ENCODE data around the gene ZNF594.
A peak's percentile ranks its signal among the peaks of the same experiment; 100 is the strongest.

The ZNF594 gene

GRCh38 chr17:5210091-5210490, 18.4 kb upstream of the ZNF594 start:
- H4K8ac ChIP-seq (ENCODE audit: low read depth, low read length): no peak overlapping the region
- no peak overlapping the region for H3K9ac ChIP-seq (ENCODE audit: low read depth, low read length, poor library complexity)
- H3K9me3 ChIP-seq (replicated peaks in 1 of 2; ENCODE audit: control insufficient read depth in 2 of 2, insufficient read depth in 1 of 2, low read depth in 1 of 2, low read length in 2 of 2): no peaks in the 10 kb centered on the region
- H2AK5ac ChIP-seq (ENCODE audit: low read depth, low read length): no peak overlapping the region
- no peak overlapping the region for H2BK12ac ChIP-seq (ENCODE audit: low read length)
- peak overlapping the region; percentile 38 for H3K23ac ChIP-seq (ENCODE audit: low read depth, low read length, poor library complexity)
- no peak overlapping the region for H3K14ac ChIP-seq (ENCODE audit: low read length)
- H2BK15ac ChIP-seq (ENCODE audit: low read length): no peak overlapping the region
- no CpG with 5 or more reads among the region's 5 CpGs for WGBS, 2 donors (ENCODE audit: extremely low coverage in 2 of 2, insufficient read length in 2 of 2, insufficient replicate concordance in 1 of 2)
- no peak for DNase-seq (ENCODE audit: low spot score)
- H2BK120ac ChIP-seq (ENCODE audit: low read depth, low read length): no peak overlapping the region
- H4K91ac ChIP-seq (ENCODE audit: low read depth, low read length, poor library complexity): no peak overlapping the region
- H3K27me3 ChIP-seq (ENCODE audit: control insufficient read depth in 3 of 3, insufficient read depth in 3 of 3, low read depth in 1 of 3, low read length in 3 of 3): no peaks in the 10 kb centered on the region
- H3K4ac ChIP-seq (ENCODE audit: low read length): no peak overlapping the region
- H2AFZ ChIP-seq (ENCODE audit: low read length): no peak overlapping the region
- H3K36me3 ChIP-seq (replicated peaks in 1 of 2; ENCODE audit: control insufficient read depth in 2 of 2, insufficient read depth in 2 of 2, low read length in 2 of 2): peaks cover 3 to 14% of the 10 kb centered on the region in 2 donors
- H3K18ac ChIP-seq (ENCODE audit: low read length): no peak overlapping the region
- H2BK5ac ChIP-seq (ENCODE audit: low read length): no peak overlapping the region
- H3K4me3 ChIP-seq (ENCODE audit: low read length in 2 of 2): no peak overlapping the region
- no peaks in the 10 kb centered on the region for H3K79me1 ChIP-seq (ENCODE audit: low read depth, low read length)
- no peak overlapping the region for H3K4me2 ChIP-seq (ENCODE audit: insufficient read depth, low read length, poor library complexity, severe bottlenecking)
- H3K27ac ChIP-seq (replicated peaks; ENCODE audit: low read length): no peak overlapping the region
- no peaks in the 10 kb centered on the region for H3K4me1 ChIP-seq (ENCODE audit: control insufficient read depth in 2 of 2, insufficient read depth in 1 of 2, low read depth in 1 of 2, low read length in 2 of 2)

DNA sequence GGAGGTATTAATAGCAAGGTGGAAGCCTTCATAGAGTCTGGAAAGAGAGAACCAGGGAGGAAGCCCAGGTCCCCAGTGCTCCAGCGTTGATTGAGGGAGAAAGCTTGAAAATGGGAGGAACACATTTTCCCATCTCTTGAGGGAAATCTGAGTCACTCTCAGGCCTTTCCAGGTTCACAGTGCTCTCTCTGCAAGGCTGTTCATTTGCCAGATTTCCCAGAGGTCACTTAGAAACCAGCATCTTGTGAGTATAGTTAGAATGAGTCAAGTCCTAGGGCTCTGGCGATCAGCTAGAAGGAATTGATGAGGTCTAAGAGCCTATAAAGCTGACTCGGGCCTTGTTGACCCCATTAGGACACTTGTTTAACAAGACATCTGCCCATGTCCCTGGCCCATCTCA, 17.7 kb upstream of the ZNF594 start:
- Histone ChIP-seq H2AFZ (ENCODE audit: low read length) (no peak overlapping the region), H3K18ac (ENCODE audit: low read length) (no peak overlapping the region), H3K79me1 (ENCODE audit: low read depth, low read length) (no peaks in the 10 kb centered on the region), H3K9ac (ENCODE audit: low read depth, low read length, poor library complexity) (no peak overlapping the region), H4K91ac (ENCODE audit: low read depth, low read length, poor library complexity) (no peak overlapping the region), H3K4me3 (ENCODE audit: low read length in 2 of 2) (no peak overlapping the region), H2BK12ac (ENCODE audit: low read length) (no peak overlapping the region), H3K23ac (ENCODE audit: low read depth, low read length, poor library complexity) (no peak overlapping the region), H3K14ac (ENCODE audit: low read length) (no peak overlapping the region), H3K4me2 (ENCODE audit: insufficient read depth, low read length, poor library complexity, severe bottlenecking) (no peak overlapping the region), H4K8ac (ENCODE audit: low read depth, low read length) (no peak overlapping the region), H3K4ac (ENCODE audit: low read length) (no peak overlapping the region), H2BK120ac (ENCODE audit: low read depth, low read length) (no peak overlapping the region), H2BK15ac (ENCODE audit: low read length) (no peak overlapping the region), H3K9me3 (replicated peaks in 1 of 2; ENCODE audit: control insufficient read depth in 2 of 2, insufficient read depth in 1 of 2, low read depth in 1 of 2, low read length in 2 of 2) (no peaks in the 10 kb centered on the region), H3K36me3 (replicated peaks in 1 of 2; ENCODE audit: control insufficient read depth in 2 of 2, insufficient read depth in 2 of 2, low read length in 2 of 2) (peaks cover 3 to 10% of the 10 kb centered on the region in 2 donors), H3K27ac (replicated peaks; ENCODE audit: low read length) (no peak overlapping the region), H2AK5ac (ENCODE audit: low read depth, low read length) (no peak overlapping the region), H3K27me3 (ENCODE audit: control insufficient read depth in 3 of 3, insufficient read depth in 3 of 3, low read depth in 1 of 3, low read length in 3 of 3) (no peaks in the 10 kb centered on the region), H3K4me1 (ENCODE audit: control insufficient read depth in 2 of 2, insufficient read depth in 1 of 2, low read depth in 1 of 2, low read length in 2 of 2) (no peaks in the 10 kb centered on the region), H2BK5ac (ENCODE audit: low read length) (no peak overlapping the region)
- no peak for DNase-seq (ENCODE audit: low spot score)
- WGBS, 2 donors (ENCODE audit: extremely low coverage in 2 of 2, insufficient read length in 2 of 2, insufficient replicate concordance in 1 of 2): no CpG with 5 or more reads among the region's 3 CpGs

- Histone ChIP-seq H4K91ac (ENCODE audit: low read depth, low read length, poor library complexity) (no peak overlapping the region), H3K23ac (ENCODE audit: low read depth, low read length, poor library complexity) (no peak overlapping the region), H3K4me3 (ENCODE audit: low read length in 2 of 2) (no peak overlapping the region), H3K4ac (ENCODE audit: low read length) (no peak overlapping the region), H3K9ac (ENCODE audit: low read depth, low read length, poor library complexity) (no peak overlapping the region), H3K36me3 (replicated peaks in 1 of 2; ENCODE audit: control insufficient read depth in 2 of 2, insufficient read depth in 2 of 2, low read length in 2 of 2) (no peaks in the 10 kb centered on the region), H3K18ac (ENCODE audit: low read length) (no peak overlapping the region), H2BK15ac (ENCODE audit: low read length) (no peak overlapping the region), H3K79me1 (ENCODE audit: low read depth, low read length) (no peaks in the 10 kb centered on the region), H2BK12ac (ENCODE audit: low read length) (no peak overlapping the region), H2BK120ac (ENCODE audit: low read depth, low read length) (no peak overlapping the region), H3K27me3 (ENCODE audit: control insufficient read depth in 3 of 3, insufficient read depth in 3 of 3, low read depth in 1 of 3, low read length in 3 of 3) (no peaks in the 10 kb centered on the region), H2BK5ac (ENCODE audit: low read length) (no peak overlapping the region), H3K14ac (ENCODE audit: low read length) (no peak overlapping the region), H4K8ac (ENCODE audit: low read depth, low read length) (no peak overlapping the region), H3K4me1 (ENCODE audit: control insufficient read depth in 2 of 2, insufficient read depth in 1 of 2, low read depth in 1 of 2, low read length in 2 of 2) (no peaks in the 10 kb centered on the region), H3K9me3 (replicated peaks in 1 of 2; ENCODE audit: control insufficient read depth in 2 of 2, insufficient read depth in 1 of 2, low read depth in 1 of 2, low read length in 2 of 2) (no peaks in the 10 kb centered on the region), H2AFZ (ENCODE audit: low read length) (no peak overlapping the region), H3K27ac (replicated peaks; ENCODE audit: low read length) (no peak overlapping the region), H2AK5ac (ENCODE audit: low read depth, low read length) (no peak overlapping the region), H3K4me2 (ENCODE audit: insufficient read depth, low read length, poor library complexity, severe bottlenecking) (no peak overlapping the region)
- WGBS, 2 donors (ENCODE audit: extremely low coverage in 2 of 2, insufficient read length in 2 of 2, insufficient replicate concordance in 1 of 2): no CpG with 5 or more reads among the region's 1 CpG
- DNase-seq (ENCODE audit: low spot score): no peak
Observed at GRCh38 chr17:5203908-5204294, 12.2 kb upstream of the ZNF594 start.

DNA sequence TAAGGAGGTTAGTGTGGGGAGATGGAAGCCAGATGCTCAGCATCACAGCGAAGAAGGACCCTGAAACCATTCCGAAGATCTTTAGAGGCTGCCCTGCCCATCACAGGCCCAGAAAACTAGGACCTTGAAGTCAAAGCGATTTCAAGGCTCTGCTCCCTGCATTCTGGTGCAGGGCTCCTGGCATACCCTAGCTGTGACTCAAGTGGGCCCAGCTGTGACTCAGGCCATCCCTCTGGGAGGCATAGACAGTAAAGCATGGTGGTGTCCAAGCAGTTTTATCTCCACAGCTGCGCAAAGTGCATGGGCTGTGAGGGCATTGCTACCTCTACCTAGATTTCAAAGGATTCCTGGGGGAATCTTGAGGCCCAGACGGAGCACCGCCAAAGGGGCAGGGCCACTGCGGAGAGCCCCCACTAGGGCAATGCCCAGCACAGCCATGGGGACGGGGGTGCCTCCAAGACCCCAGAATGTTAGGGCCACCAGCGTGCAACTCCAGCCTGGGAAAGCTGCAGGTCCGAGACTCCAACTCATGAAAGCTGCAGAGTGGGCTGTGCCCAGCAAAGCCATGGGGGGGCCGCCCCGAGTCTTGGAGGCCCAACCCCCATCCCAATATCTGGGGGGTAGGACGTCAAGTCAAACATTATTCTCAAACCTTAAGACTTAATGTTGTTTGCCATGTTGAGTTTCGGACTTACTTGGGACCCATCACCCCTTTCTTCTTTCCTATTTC, 11.7 kb upstream of the ZNF594 start:
- H2AFZ ChIP-seq (ENCODE audit: low read length): no peak overlapping the region
- H3K4me2 ChIP-seq (ENCODE audit: insufficient read depth, low read length, poor library complexity, severe bottlenecking): no peak overlapping the region
- no peak overlapping the region for H2AK5ac ChIP-seq (ENCODE audit: low read depth, low read length)
- H4K91ac ChIP-seq (ENCODE audit: low read depth, low read length, poor library complexity): no peak overlapping the region
- H3K4me1 ChIP-seq (ENCODE audit: control insufficient read depth in 2 of 2, insufficient read depth in 1 of 2, low read depth in 1 of 2, low read length in 2 of 2): no peaks in the 10 kb centered on the region
- no peak overlapping the region for H3K14ac ChIP-seq (ENCODE audit: low read length)
- H3K27ac ChIP-seq (replicated peaks; ENCODE audit: low read length): no peak overlapping the region
- H2BK15ac ChIP-seq (ENCODE audit: low read length): no peak overlapping the region
- no peaks in the 10 kb centered on the region for H3K79me1 ChIP-seq (ENCODE audit: low read depth, low read length)
- DNase-seq (ENCODE audit: low spot score): no peak
- H2BK5ac ChIP-seq (ENCODE audit: low read length): no peak overlapping the region
- H2BK12ac ChIP-seq (ENCODE audit: low read length): no peak overlapping the region
- H3K9me3 ChIP-seq (replicated peaks in 1 of 2; ENCODE audit: control insufficient read depth in 2 of 2, insufficient read depth in 1 of 2, low read depth in 1 of 2, low read length in 2 of 2): no peaks in the 10 kb centered on the region
- no peaks in the 10 kb centered on the region for H3K27me3 ChIP-seq (ENCODE audit: control insufficient read depth in 3 of 3, insufficient read depth in 3 of 3, low read depth in 1 of 3, low read length in 3 of 3)
- H3K23ac ChIP-seq (ENCODE audit: low read depth, low read length, poor library complexity): no peak overlapping the region
- no peak overlapping the region for H3K18ac ChIP-seq (ENCODE audit: low read length)
- no peak overlapping the region for H2BK120ac ChIP-seq (ENCODE audit: low read depth, low read length)
- WGBS, 2 donors (ENCODE audit: extremely low coverage in 2 of 2, insufficient read length in 2 of 2, insufficient replicate concordance in 1 of 2): no CpG with 5 or more reads among the region's 14 CpGs
- no peak overlapping the region for H3K9ac ChIP-seq (ENCODE audit: low read depth, low read length, poor library complexity)
- H4K8ac ChIP-seq (ENCODE audit: low read depth, low read length): no peak overlapping the region
- no peak overlapping the region for H3K4ac ChIP-seq (ENCODE audit: low read length)
- H3K36me3 ChIP-seq (replicated peaks in 1 of 2; ENCODE audit: control insufficient read depth in 2 of 2, insufficient read depth in 2 of 2, low read length in 2 of 2): no peaks in the 10 kb centered on the region
- H3K4me3 ChIP-seq (ENCODE audit: low read length in 2 of 2): no peak overlapping the region
